Glutamatergic neuron (in vitro differentiated cells): ENCODE results near the gene OR6C4. TPM values are rescaled to one million over a fixed set of nuclear protein-coding genes. Genes with fewer than 3 reads are reported as not detected.
"Not testable (repeated sequence)": the region's sequence is repeated elsewhere in the genome, so short reads cannot be mapped to it uniquely, and the experiment has no call there.

ENCODE experiments used
- DNase-seq: peaks from one replicate; pipeline ENCODE4 v3.0.0; 2022
- H3K27ac Mint-ChIP-seq: one replicate; pipeline ENCODE4 v1.8.0; 2020; ENCODE audit warnings: mild to moderate bottlenecking, mixed read lengths, inconsistent platforms; ENCODE audit not compliant: unreplicated experiment
- H3K27me3 Mint-ChIP-seq: one replicate; pipeline ENCODE4 v1.8.0; 2020; ENCODE audit warnings: mild to moderate bottlenecking, moderate library complexity, mixed read lengths, inconsistent platforms; ENCODE audit not compliant: unreplicated experiment
- H3K36me3 Mint-ChIP-seq: one replicate; pipeline ENCODE4 v1.8.0; 2020; ENCODE audit warnings: mild to moderate bottlenecking, mixed read lengths, inconsistent platforms; ENCODE audit not compliant: unreplicated experiment
- H3K4me1 Mint-ChIP-seq: one replicate; pipeline ENCODE4 v1.8.0; 2020; ENCODE audit warnings: mild to moderate bottlenecking, low read depth, mixed read lengths, inconsistent platforms; ENCODE audit not compliant: unreplicated experiment
- H3K4me3 Mint-ChIP-seq: one replicate; pipeline ENCODE4 v1.8.0; 2020; ENCODE audit warnings: mild to moderate bottlenecking, mixed read lengths, inconsistent platforms; ENCODE audit not compliant: unreplicated experiment
- H3K9me3 Mint-ChIP-seq: one replicate; pipeline ENCODE4 v1.8.0; 2020; ENCODE audit warnings: mild to moderate bottlenecking, moderate library complexity, mixed read lengths, inconsistent platforms; ENCODE audit not compliant: unreplicated experiment
- long read RNA-seq: library from polyadenylated mRNA; unstranded; transcript quantifications from one replicate; pipeline ENCODE4 v2.0.0, GENCODE V29; 2020; ENCODE audit not compliant: unreplicated experiment
- total RNA-seq: library from RNA; stranded (reverse); fragmentation: NEBNext Ultra II Directional; extraction: Animal tissue kit (Norgen Biotek cat#: 25700); gene quantifications from one replicate; pipeline ENCODE4 v1.2.1, GENCODE V29; 2021; ENCODE audit not compliant: unreplicated experiment
- TF ChIP-seq, protein P1 (sequence below): fragments of 200-600 bp; sonication (generic); IDR thresholded peaks from one replicate; pipeline ENCODE4 v1.5.0; 2021; ENCODE audit not compliant: partially characterized antibody, unreplicated experiment

OR6C4 gene
- total RNA-seq = not detected
- long read RNA-seq = 0 reads

DNA sequence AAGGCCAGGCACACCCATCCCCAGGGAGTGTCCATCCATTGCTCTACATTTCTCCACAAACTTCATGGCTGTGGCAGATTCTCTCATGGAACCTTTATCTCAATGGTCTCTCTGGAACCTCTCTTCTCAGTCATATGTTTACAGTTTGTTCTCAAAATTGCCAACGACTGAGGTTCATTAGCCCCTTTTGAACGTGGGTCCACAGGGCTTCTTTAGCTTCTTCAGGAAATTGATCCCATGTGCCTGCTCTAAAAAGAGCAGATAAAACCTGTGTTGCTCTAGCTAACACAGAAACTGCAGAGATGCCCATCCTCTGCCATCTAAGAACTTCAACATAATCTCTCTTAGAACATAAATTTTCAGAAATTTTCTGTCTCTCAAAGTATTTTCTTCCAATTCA is at the start of gene OR6C4:
TSS of gene OR6C4 (plus strand) at position 301 of the 400 bp plus-strand sequence. CDS start 1,625 bp downstream, outside the sequence.
- H3K27me3 Mint-ChIP-seq = peaks cover 1% of the 10 kb centered on the region
- H3K9me3 Mint-ChIP-seq = no peaks in the 10 kb centered on the region
- no peak for DNase-seq
- TF ChIP-seq, protein P1, sequence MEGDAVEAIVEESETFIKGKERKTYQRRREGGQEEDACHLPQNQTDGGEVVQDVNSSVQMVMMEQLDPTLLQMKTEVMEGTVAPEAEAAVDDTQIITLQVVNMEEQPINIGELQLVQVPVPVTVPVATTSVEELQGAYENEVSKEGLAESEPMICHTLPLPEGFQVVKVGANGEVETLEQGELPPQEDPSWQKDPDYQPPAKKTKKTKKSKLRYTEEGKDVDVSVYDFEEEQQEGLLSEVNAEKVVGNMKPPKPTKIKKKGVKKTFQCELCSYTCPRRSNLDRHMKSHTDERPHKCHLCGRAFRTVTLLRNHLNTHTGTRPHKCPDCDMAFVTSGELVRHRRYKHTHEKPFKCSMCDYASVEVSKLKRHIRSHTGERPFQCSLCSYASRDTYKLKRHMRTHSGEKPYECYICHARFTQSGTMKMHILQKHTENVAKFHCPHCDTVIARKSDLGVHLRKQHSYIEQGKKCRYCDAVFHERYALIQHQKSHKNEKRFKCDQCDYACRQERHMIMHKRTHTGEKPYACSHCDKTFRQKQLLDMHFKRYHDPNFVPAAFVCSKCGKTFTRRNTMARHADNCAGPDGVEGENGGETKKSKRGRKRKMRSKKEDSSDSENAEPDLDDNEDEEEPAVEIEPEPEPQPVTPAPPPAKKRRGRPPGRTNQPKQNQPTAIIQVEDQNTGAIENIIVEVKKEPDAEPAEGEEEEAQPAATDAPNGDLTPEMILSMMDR = no peak
- no peaks in the 10 kb centered on the region for H3K4me1 Mint-ChIP-seq
- peaks cover 11% of the 10 kb centered on the region for H3K36me3 Mint-ChIP-seq
- H3K27ac Mint-ChIP-seq = no peak within 1 kb of the TSS
- H3K4me3 Mint-ChIP-seq = no peak within 1 kb of the TSS

GRCh38 chr12:55499810-55500252 is 49.6 kb upstream of the OR6C4 start:
- no peaks in the 10 kb centered on the region for H3K9me3 Mint-ChIP-seq
- no peak overlapping the region for H3K4me3 Mint-ChIP-seq
- no peak overlapping the region for H3K27ac Mint-ChIP-seq
- no peak for DNase-seq
- no peaks in the 10 kb centered on the region for H3K4me1 Mint-ChIP-seq
- H3K27me3 Mint-ChIP-seq = no peaks in the 10 kb centered on the region
- TF ChIP-seq, protein P1 = no peak
- no peaks in the 10 kb centered on the region for H3K36me3 Mint-ChIP-seq

DNA sequence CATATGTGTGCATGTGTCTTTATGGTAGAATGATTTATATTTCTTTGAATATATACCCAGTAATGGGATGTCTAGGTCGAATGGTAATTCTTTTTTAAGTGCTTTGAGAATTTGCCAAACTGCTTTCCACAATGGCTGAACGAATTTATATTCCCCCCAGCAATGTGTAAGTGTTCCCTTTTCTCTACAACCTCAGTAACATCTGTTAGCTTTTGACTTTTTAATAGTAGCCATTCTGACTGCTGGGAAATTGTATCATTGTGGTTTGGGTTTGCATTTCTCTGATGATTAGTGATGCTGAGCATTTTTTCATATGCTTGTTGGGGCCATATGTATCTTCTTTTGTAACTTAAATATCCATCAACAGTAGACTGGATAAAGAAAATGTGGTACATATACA is 47.8 kb upstream of the OR6C4 start:
- Mint-ChIP-seq H3K9me3 (no peaks in the 10 kb centered on the region), H3K27me3 (no peaks in the 10 kb centered on the region)
- DNase-seq = no peak

GRCh38 chr12:55515696-55516095 is 33.7 kb upstream of the OR6C4 start:
- Mint-ChIP-seq H3K27ac (no peak overlapping the region), H3K36me3 (no peaks in the 10 kb centered on the region), H3K4me1 (no peaks in the 10 kb centered on the region), H3K27me3 (no peaks in the 10 kb centered on the region), H3K9me3 (peaks cover 2% of the 10 kb centered on the region), H3K4me3 (no peak overlapping the region)
- no peak for DNase-seq
- TF ChIP-seq, protein P1 = no peak

More for the DNA sequence above, 47.8 kb upstream of the OR6C4 start:
- Mint-ChIP-seq H3K36me3 (no peaks in the 10 kb centered on the region), H3K4me1 (no peaks in the 10 kb centered on the region), H3K4me3 (no peak overlapping the region), H3K27ac (no peak overlapping the region)
- TF ChIP-seq, protein P1 = no peak

DNA sequence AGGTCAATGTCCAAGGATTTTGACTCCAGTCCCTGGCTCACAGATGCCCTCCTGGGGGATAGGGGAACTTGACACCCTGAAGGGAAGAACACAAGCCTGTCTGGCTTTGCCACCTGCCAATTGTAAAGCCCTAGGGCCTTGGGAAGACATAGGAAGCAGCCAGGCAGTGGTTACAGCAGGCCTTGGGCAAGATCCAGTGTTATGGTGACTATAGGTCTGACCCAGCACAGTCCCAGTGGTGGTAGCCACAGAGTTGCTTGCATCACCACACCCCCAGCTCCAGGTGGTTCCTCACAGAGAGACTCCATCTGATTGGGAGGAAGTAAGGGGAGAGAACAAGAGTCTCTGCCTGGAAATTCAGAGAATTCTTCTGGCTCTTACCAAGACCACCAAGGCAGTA is 33.0 kb upstream of the OR6C4 start:
- TF ChIP-seq, protein P1 = no peak
- no peak overlapping the region for H3K27ac Mint-ChIP-seq
- peaks cover 2% of the 10 kb centered on the region for H3K9me3 Mint-ChIP-seq
- no peak for DNase-seq
- H3K27me3 Mint-ChIP-seq = no peaks in the 10 kb centered on the region
- no peak overlapping the region for H3K4me3 Mint-ChIP-seq
- no peaks in the 10 kb centered on the region for H3K36me3 Mint-ChIP-seq
- H3K4me1 Mint-ChIP-seq = no peaks in the 10 kb centered on the region

GRCh38 chr12:55548235-55548634 is 1.2 kb upstream of the OR6C4 start:
- not testable (repeated sequence) for H3K27me3 Mint-ChIP-seq, H3K9me3 Mint-ChIP-seq, DNase-seq, H3K4me3 Mint-ChIP-seq, H3K27ac Mint-ChIP-seq, H3K4me1 Mint-ChIP-seq
- peaks cover 11% of the 10 kb centered on the region for H3K36me3 Mint-ChIP-seq
